ENCODE results near the gene SLC10A1. TPM values are rescaled to one million over a fixed set of nuclear protein-coding genes. Genes with fewer than 3 reads are reported as not detected.

SLC10A1 gene
- total and polyA plus RNA-seq, 2 of the 4 experiments (the other 2 are of a cell fraction), result 0.03 TPM; not detected in 1

DNA sequence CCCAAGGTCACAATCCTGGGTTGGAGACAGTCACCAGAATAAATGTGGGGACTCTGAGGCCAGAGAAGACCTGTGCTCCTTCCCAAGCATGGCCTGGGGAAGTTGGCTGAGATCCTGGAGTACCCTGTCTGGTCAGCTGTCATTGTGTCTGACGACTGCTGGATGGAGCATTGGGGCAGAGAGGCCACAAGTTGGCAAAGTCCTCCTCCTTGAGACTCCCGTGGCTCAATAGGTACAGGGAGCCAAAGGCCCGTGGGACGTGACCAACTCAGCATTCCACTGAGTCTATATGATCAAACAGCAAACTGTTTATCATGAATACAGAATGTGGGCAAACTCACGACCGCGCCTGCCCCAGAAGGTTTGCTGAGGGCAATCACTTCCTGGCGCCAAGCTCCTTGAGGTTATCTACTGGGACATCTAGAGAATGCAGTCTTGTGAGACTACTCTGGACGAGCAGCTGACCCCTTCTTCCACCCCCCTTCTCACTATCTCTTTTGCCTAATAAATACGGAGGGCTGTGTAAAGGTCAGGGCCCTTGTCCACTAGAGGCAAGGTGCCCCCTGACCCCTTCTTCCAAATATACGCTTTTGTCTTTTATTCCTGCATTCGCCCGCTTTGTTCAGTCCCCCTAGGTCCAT, 14.3 kb upstream of the SLC10A1 start:
- Histone ChIP-seq H4K8ac (ENCODE audit: low read depth in 2 of 2, low read length in 2 of 2) (no peak overlapping the region), H3K14ac (replicated peaks; ENCODE audit: low read depth, low read length) (no peak overlapping the region), H2BK15ac (ENCODE audit: low read depth, low read length) (no peak overlapping the region), H3K4me1 (ENCODE audit: control insufficient read depth, insufficient read depth, low read length) (no peaks in the 10 kb centered on the region), H3K9me3 (ENCODE audit: control insufficient read depth, insufficient read depth, low read length) (no peaks in the 10 kb centered on the region), H3K4me2 (ENCODE audit: low read depth, low read length) (no peak overlapping the region), H2BK20ac (ENCODE audit: low read depth, low read length) (no peak overlapping the region), H3K9ac (ENCODE audit: low read depth, low read length) (no peak overlapping the region), H2AK9ac (replicated peaks; ENCODE audit: low read depth, low read length, poor library complexity) (no peak overlapping the region), H4K20me1 (ENCODE audit: insufficient read depth, low read length) (no peaks in the 10 kb centered on the region), H3K36me3 (ENCODE audit: control insufficient read depth, insufficient read depth, low read length) (no peaks in the 10 kb centered on the region), H3K18ac (ENCODE audit: low read depth, low read length) (no peak overlapping the region), H3K56ac (ENCODE audit: extremely low read depth, insufficient read depth, low read length) (no peak overlapping the region), H3K27me3 (ENCODE audit: control insufficient read depth, insufficient read depth, low read length) (peaks cover 33% of the 10 kb centered on the region), H3K27ac (ENCODE audit: insufficient read depth, low read length) (no peak overlapping the region), H3K4me3 (ENCODE audit: insufficient read depth, low read depth, low read length) (no peak overlapping the region), H2AFZ (replicated peaks; ENCODE audit: low read length, poor library complexity) (no peak overlapping the region), H2AK5ac (ENCODE audit: low read depth, low read length) (no peak overlapping the region), H3K79me1 (ENCODE audit: low read depth in 1 of 2, low read length in 2 of 2) (no peaks in the 10 kb centered on the region), H3K4ac (ENCODE audit: low read depth, low read length) (no peak overlapping the region), H3K9me1 (ENCODE audit: insufficient read depth, low read length) (no peaks in the 10 kb centered on the region), H4K91ac (ENCODE audit: insufficient read depth, low read depth, low read length) (no peak overlapping the region), H2BK5ac (ENCODE audit: low read depth, low read length, poor library complexity, severe bottlenecking) (no peak overlapping the region), H3K23ac (ENCODE audit: low read depth, low read length) (no peak overlapping the region), H4K5ac (ENCODE audit: low read depth, low read length) (no peak overlapping the region), H2BK120ac (ENCODE audit: low read depth, low read length) (no peak overlapping the region)
- intact Hi-C loops (cut with micrococcal nuclease), result no loop called here
- no peak for ATAC-seq (ENCODE audit: low read depth)
- DNase-seq, result no peak
- 75% methylated on average over 2 of the region's 13 CpGs; no CpG with 5 or more reads in 1 of the 2 experiments for WGBS, 2 experiments (ENCODE audit: extremely low coverage in 2 of 2, insufficient read length in 1 of 2)
- TF ChIP-seq, protein P1, sequence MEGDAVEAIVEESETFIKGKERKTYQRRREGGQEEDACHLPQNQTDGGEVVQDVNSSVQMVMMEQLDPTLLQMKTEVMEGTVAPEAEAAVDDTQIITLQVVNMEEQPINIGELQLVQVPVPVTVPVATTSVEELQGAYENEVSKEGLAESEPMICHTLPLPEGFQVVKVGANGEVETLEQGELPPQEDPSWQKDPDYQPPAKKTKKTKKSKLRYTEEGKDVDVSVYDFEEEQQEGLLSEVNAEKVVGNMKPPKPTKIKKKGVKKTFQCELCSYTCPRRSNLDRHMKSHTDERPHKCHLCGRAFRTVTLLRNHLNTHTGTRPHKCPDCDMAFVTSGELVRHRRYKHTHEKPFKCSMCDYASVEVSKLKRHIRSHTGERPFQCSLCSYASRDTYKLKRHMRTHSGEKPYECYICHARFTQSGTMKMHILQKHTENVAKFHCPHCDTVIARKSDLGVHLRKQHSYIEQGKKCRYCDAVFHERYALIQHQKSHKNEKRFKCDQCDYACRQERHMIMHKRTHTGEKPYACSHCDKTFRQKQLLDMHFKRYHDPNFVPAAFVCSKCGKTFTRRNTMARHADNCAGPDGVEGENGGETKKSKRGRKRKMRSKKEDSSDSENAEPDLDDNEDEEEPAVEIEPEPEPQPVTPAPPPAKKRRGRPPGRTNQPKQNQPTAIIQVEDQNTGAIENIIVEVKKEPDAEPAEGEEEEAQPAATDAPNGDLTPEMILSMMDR (conservative IDR thresholded peaks at IDR 0.05; ENCODE audit: low read depth, low read length), result no peak
- no peak for TF ChIP-seq RCOR1 (IDR thresholded peaks at IDR 0.05; ENCODE audit: insufficient replicate concordance, low read length)
- no peak for TF ChIP-seq FOS (IDR thresholded peaks at IDR 0.05; ENCODE audit: low read depth, low read length)
- no peak for TF ChIP-seq RFX5 (IDR thresholded peaks at IDR 0.05; ENCODE audit: low read depth, low read length)
- TF ChIP-seq, protein P2, sequence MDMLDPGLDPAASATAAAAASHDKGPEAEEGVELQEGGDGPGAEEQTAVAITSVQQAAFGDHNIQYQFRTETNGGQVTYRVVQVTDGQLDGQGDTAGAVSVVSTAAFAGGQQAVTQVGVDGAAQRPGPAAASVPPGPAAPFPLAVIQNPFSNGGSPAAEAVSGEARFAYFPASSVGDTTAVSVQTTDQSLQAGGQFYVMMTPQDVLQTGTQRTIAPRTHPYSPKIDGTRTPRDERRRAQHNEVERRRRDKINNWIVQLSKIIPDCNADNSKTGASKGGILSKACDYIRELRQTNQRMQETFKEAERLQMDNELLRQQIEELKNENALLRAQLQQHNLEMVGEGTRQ (IDR thresholded peaks at IDR 0.05; ENCODE audit: low read depth, low read length), result no peak
- TF ChIP-seq SMC3 (IDR thresholded peaks at IDR 0.05; ENCODE audit: low read depth, low read length), result no peak
- no peak for TF ChIP-seq MAFK (IDR thresholded peaks at IDR 0.05; ENCODE audit: low read depth, low read length)
- no peak for TF ChIP-seq NFE2L2 (IDR thresholded peaks at IDR 0.05; ENCODE audit: low read depth, low read length)
- no peak for TF ChIP-seq MXI1 (IDR thresholded peaks at IDR 0.05; ENCODE audit: borderline replicate concordance, low read depth, low read length)
- no peak for TF ChIP-seq MAZ (IDR thresholded peaks at IDR 0.05; ENCODE audit: borderline replicate concordance, low read depth, low read length)
- no peak for TF ChIP-seq CEBPB (IDR thresholded peaks at IDR 0.05; ENCODE audit: low read depth, low read length)
- no TSS peak for BruUV-seq (replicated peaks)
- CTCF ChIA-PET, result no interaction called here
- dilution Hi-C loops (cut with HindIII; ENCODE audit: low sequenced_read_pairs, unreplicated experiment), result no loop called here
- in situ Hi-C loops (cut with MboI; ENCODE audit: low sequenced_read_pairs), result no loop called here
- POLR2A ChIA-PET (ENCODE audit: unreplicated experiment), result no interaction called here
